ENCODE results near the gene BLTP3B. TPM values are rescaled to one million over a fixed set of nuclear protein-coding genes. Genes with fewer than 3 reads are reported as not detected.

BLTP3B gene
- polyA plus RNA-seq, 2 donors: 2.3 to 4.2 TPM

DNA sequence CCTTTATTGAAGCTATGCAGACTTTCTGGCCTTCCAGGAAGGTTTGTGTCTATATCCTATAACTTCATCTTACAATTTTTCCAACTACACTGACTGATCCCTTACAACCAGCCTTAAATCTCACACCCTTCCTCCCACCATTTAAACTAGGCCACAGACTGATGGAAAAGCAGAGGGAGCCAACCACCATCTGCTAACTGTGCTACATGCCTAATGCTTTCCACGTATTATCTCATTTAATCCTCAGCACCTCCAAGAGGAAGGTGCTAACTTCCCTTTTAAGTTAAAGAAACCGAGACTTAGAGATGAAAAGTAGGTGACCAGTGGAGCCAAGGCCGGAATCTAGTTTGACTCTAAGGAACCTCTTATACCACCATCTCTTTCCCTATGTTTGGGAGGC lies 22.7 kb upstream of the BLTP3B start:
- Histone ChIP-seq H3K36me3 (ENCODE audit: control insufficient read depth in 2 of 2, insufficient read depth in 2 of 2, low read length in 1 of 2) (peaks cover 0 to 4% of the 10 kb centered on the region in 2 donors), H3K4me3 (ENCODE audit: low read depth in 1 of 2, low read length in 2 of 2) (no peak overlapping the region), H3K4me1 (ENCODE audit: control insufficient read depth in 2 of 2, insufficient read depth in 2 of 2, low read length in 1 of 2) (peaks cover 2 to 4% of the 10 kb centered on the region in 2 donors), H3K9me3 (ENCODE audit: control insufficient read depth in 2 of 2, insufficient read depth in 1 of 2, low read depth in 1 of 2, low read length in 1 of 2) (no peaks in the 10 kb centered on the region), H3K27ac (ENCODE audit: low read depth in 2 of 2, low read length in 1 of 2) (no peak overlapping the region), H3K27me3 (ENCODE audit: control insufficient read depth in 1 of 2, insufficient read depth in 2 of 2, low read length in 2 of 2) (no peaks in the 10 kb centered on the region)
- 96 to 97% methylated on average over 3 of the region's 3 CpGs for WGBS, 2 donors

- peaks cover 2 to 4% of the 10 kb centered on the region in 2 donors for H3K4me1 ChIP-seq (ENCODE audit: control insufficient read depth in 2 of 2, insufficient read depth in 2 of 2, low read length in 1 of 2)
- peak overlapping the region in 1 of 2 donors; percentile 0 for H3K27ac ChIP-seq (ENCODE audit: low read depth in 2 of 2, low read length in 1 of 2)
- 53 to 57% methylated on average over 7 of the region's 7 CpGs for WGBS, 2 donors
- no peaks in the 10 kb centered on the region for H3K9me3 ChIP-seq (ENCODE audit: control insufficient read depth in 2 of 2, insufficient read depth in 1 of 2, low read depth in 1 of 2, low read length in 1 of 2)
- H3K36me3 ChIP-seq (ENCODE audit: control insufficient read depth in 2 of 2, insufficient read depth in 2 of 2, low read length in 1 of 2): peaks cover 0 to 4% of the 10 kb centered on the region in 2 donors
- H3K4me3 ChIP-seq (ENCODE audit: low read depth in 1 of 2, low read length in 2 of 2): no peak overlapping the region
- H3K27me3 ChIP-seq (ENCODE audit: control insufficient read depth in 1 of 2, insufficient read depth in 2 of 2, low read length in 2 of 2): no peaks in the 10 kb centered on the region
Measured at GRCh38 chr12:100164153-100164704, 21.6 kb upstream of the BLTP3B start.

GRCh38 chr12:100163416-100164152 lies 20.9 kb upstream of the BLTP3B start:
- 5 to 11% methylated on average over 16 of the region's 16 CpGs for WGBS, 2 donors
- Histone ChIP-seq H3K4me1 (ENCODE audit: control insufficient read depth in 2 of 2, insufficient read depth in 2 of 2, low read length in 1 of 2) (peaks cover under 1 to 1% of the 10 kb centered on the region in 2 donors), H3K9me3 (ENCODE audit: control insufficient read depth in 2 of 2, insufficient read depth in 1 of 2, low read depth in 1 of 2, low read length in 1 of 2) (no peaks in the 10 kb centered on the region), H3K36me3 (ENCODE audit: control insufficient read depth in 2 of 2, insufficient read depth in 2 of 2, low read length in 1 of 2) (peaks cover 0 to 4% of the 10 kb centered on the region in 2 donors), H3K4me3 (ENCODE audit: low read depth in 1 of 2, low read length in 2 of 2) (no peak overlapping the region), H3K27me3 (ENCODE audit: control insufficient read depth in 1 of 2, insufficient read depth in 2 of 2, low read length in 2 of 2) (no peaks in the 10 kb centered on the region), H3K27ac (ENCODE audit: low read depth in 2 of 2, low read length in 1 of 2) (peak overlapping the region in 1 of 2 donors; percentile 0)

- Histone ChIP-seq H3K27me3 (ENCODE audit: control insufficient read depth in 1 of 2, insufficient read depth in 2 of 2, low read length in 2 of 2) (no peaks in the 10 kb centered on the region), H3K4me1 (ENCODE audit: control insufficient read depth in 2 of 2, insufficient read depth in 2 of 2, low read length in 1 of 2) (no peaks in the 10 kb centered on the region), H3K9me3 (ENCODE audit: control insufficient read depth in 2 of 2, insufficient read depth in 1 of 2, low read depth in 1 of 2, low read length in 1 of 2) (no peaks in the 10 kb centered on the region), H3K27ac (ENCODE audit: low read depth in 2 of 2, low read length in 1 of 2) (no peak overlapping the region), H3K36me3 (ENCODE audit: control insufficient read depth in 2 of 2, insufficient read depth in 2 of 2, low read length in 1 of 2) (no peaks in the 10 kb centered on the region), H3K4me3 (ENCODE audit: low read depth in 1 of 2, low read length in 2 of 2) (no peak overlapping the region)
- 92 to 94% methylated on average over 9 of the region's 9 CpGs for WGBS, 2 donors
Measured at GRCh38 chr12:100159391-100160104, 16.9 kb upstream of the BLTP3B start.

- WGBS, 2 donors: 90 to 95% methylated on average over 4 of the region's 4 CpGs
Measured at GRCh38 chr12:100158535-100158934, 15.9 kb upstream of the BLTP3B start.

GRCh38 chr12:100157427-100157821 lies 14.8 kb upstream of the BLTP3B start:
- Histone ChIP-seq H3K27ac (ENCODE audit: low read depth in 2 of 2, low read length in 1 of 2) (no peak overlapping the region), H3K4me3 (ENCODE audit: low read depth in 1 of 2, low read length in 2 of 2) (no peak overlapping the region), H3K27me3 (ENCODE audit: control insufficient read depth in 1 of 2, insufficient read depth in 2 of 2, low read length in 2 of 2) (no peaks in the 10 kb centered on the region), H3K36me3 (ENCODE audit: control insufficient read depth in 2 of 2, insufficient read depth in 2 of 2, low read length in 1 of 2) (no peaks in the 10 kb centered on the region), H3K9me3 (ENCODE audit: control insufficient read depth in 2 of 2, insufficient read depth in 1 of 2, low read depth in 1 of 2, low read length in 1 of 2) (no peaks in the 10 kb centered on the region), H3K4me1 (ENCODE audit: control insufficient read depth in 2 of 2, insufficient read depth in 2 of 2, low read length in 1 of 2) (no peaks in the 10 kb centered on the region)
- 88 to 91% methylated on average over 8 of the region's 8 CpGs for WGBS, 2 donors

More at GRCh38 chr12:100158535-100158934, 15.9 kb upstream of the BLTP3B start:
- H3K27ac ChIP-seq (ENCODE audit: low read depth in 2 of 2, low read length in 1 of 2): no peak overlapping the region
- H3K4me3 ChIP-seq (ENCODE audit: low read depth in 1 of 2, low read length in 2 of 2): no peak overlapping the region
- H3K36me3 ChIP-seq (ENCODE audit: control insufficient read depth in 2 of 2, insufficient read depth in 2 of 2, low read length in 1 of 2): no peaks in the 10 kb centered on the region
- H3K27me3 ChIP-seq (ENCODE audit: control insufficient read depth in 1 of 2, insufficient read depth in 2 of 2, low read length in 2 of 2): no peaks in the 10 kb centered on the region
- H3K9me3 ChIP-seq (ENCODE audit: control insufficient read depth in 2 of 2, insufficient read depth in 1 of 2, low read depth in 1 of 2, low read length in 1 of 2): no peaks in the 10 kb centered on the region
- H3K4me1 ChIP-seq (ENCODE audit: control insufficient read depth in 2 of 2, insufficient read depth in 2 of 2, low read length in 1 of 2): no peaks in the 10 kb centered on the region

DNA sequence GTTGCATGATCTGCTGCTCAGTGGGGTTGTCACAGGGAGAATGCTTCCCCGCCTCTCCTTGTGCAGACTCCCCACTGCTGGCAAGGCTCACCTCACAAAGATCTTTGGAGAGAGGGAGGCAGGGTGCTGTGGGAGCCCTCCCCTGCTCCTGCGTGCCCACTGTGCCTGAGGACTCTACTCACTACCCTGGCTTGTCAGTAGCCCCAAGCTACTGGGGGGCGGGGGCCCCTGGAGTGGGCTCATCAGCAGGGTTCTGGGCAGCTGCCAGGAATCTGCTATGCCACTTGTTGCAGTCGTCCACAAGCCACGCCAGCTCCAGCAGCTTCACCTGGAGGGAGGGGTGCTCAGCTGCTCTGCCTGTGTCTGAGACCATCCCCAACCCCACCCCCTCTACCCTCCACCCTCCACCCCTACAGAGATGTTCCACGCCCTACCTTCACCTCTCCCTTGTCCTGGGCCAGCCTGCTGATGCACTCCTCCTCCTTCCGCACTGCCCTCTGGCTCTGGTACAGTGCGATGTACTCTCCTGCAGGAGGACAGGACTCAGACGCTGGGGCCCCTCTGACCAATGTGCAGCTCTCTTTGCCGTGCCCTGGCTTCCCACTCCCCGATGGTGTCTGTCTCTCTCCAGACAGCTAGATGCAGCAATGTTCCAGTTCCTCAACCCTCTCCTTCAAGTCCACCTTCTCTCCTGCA lies 14.2 kb upstream of the BLTP3B start:
- WGBS, 2 donors: 80 to 90% methylated on average over 10 to 11 of the region's 11 CpGs
- no peak overlapping the region for H3K4me3 ChIP-seq (ENCODE audit: low read depth in 1 of 2, low read length in 2 of 2)
- no peaks in the 10 kb centered on the region for H3K4me1 ChIP-seq (ENCODE audit: control insufficient read depth in 2 of 2, insufficient read depth in 2 of 2, low read length in 1 of 2)
- no peaks in the 10 kb centered on the region for H3K27me3 ChIP-seq (ENCODE audit: control insufficient read depth in 1 of 2, insufficient read depth in 2 of 2, low read length in 2 of 2)
- no peaks in the 10 kb centered on the region for H3K9me3 ChIP-seq (ENCODE audit: control insufficient read depth in 2 of 2, insufficient read depth in 1 of 2, low read depth in 1 of 2, low read length in 1 of 2)
- no peaks in the 10 kb centered on the region for H3K36me3 ChIP-seq (ENCODE audit: control insufficient read depth in 2 of 2, insufficient read depth in 2 of 2, low read length in 1 of 2)
- no peak overlapping the region for H3K27ac ChIP-seq (ENCODE audit: low read depth in 2 of 2, low read length in 1 of 2)

DNA sequence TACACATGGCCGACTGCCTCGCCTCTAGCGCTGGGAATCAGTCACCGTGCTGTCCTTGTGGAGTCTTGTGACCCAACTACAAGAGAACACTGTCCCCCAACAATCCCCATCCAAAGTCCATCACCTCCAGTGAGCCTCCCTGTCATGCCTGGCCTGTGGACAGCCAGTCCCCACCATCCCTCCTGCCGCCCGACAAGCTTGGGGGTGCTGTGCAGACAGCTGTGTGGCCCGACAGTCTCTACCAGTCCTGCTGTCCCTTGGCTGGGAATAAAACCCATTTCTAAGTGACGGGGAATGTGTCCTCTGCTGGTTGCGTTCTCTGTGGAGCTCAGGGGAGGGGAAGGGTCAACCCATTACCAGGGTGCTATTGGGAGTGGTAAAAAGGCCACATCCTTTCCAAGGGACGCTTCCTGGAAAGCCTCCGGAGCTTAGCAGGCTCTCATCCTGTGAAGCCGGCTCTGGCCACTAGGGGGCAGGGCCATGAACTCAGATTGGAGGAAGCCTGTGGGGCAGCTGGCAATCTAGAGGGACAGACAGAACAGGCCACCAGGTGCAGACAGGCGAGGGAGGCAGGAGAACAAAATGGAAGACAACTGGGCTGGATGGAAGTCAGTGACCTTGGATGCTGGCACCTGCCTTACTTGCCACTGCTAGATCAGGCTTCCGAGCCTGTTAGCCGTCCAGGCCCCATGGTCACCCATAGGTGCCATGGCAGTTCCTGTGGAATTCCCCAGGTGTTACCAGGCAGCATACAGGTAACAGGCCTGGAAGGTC lies 12.0 kb upstream of the BLTP3B start:
- 71% methylated on average over 15 of the region's 15 CpGs for WGBS, 2 donors
- Histone ChIP-seq H3K9me3 (ENCODE audit: control insufficient read depth in 2 of 2, insufficient read depth in 1 of 2, low read depth in 1 of 2, low read length in 1 of 2) (no peaks in the 10 kb centered on the region), H3K36me3 (ENCODE audit: control insufficient read depth in 2 of 2, insufficient read depth in 2 of 2, low read length in 1 of 2) (no peaks in the 10 kb centered on the region), H3K27me3 (ENCODE audit: control insufficient read depth in 1 of 2, insufficient read depth in 2 of 2, low read length in 2 of 2) (no peaks in the 10 kb centered on the region), H3K4me1 (ENCODE audit: control insufficient read depth in 2 of 2, insufficient read depth in 2 of 2, low read length in 1 of 2) (no peaks in the 10 kb centered on the region), H3K27ac (ENCODE audit: low read depth in 2 of 2, low read length in 1 of 2) (no peak overlapping the region), H3K4me3 (ENCODE audit: low read depth in 1 of 2, low read length in 2 of 2) (no peak overlapping the region)

- WGBS, 2 donors: 94% methylated on average over 10 of the region's 10 CpGs
- Histone ChIP-seq H3K36me3 (ENCODE audit: control insufficient read depth in 2 of 2, insufficient read depth in 2 of 2, low read length in 1 of 2) (no peaks in the 10 kb centered on the region), H3K27ac (ENCODE audit: low read depth in 2 of 2, low read length in 1 of 2) (no peak overlapping the region), H3K4me1 (ENCODE audit: control insufficient read depth in 2 of 2, insufficient read depth in 2 of 2, low read length in 1 of 2) (no peaks in the 10 kb centered on the region), H3K27me3 (ENCODE audit: control insufficient read depth in 1 of 2, insufficient read depth in 2 of 2, low read length in 2 of 2) (no peaks in the 10 kb centered on the region), H3K4me3 (ENCODE audit: low read depth in 1 of 2, low read length in 2 of 2) (no peak overlapping the region), H3K9me3 (ENCODE audit: control insufficient read depth in 2 of 2, insufficient read depth in 1 of 2, low read depth in 1 of 2, low read length in 1 of 2) (no peaks in the 10 kb centered on the region)
Measured at GRCh38 chr12:100153131-100153530, 10.5 kb upstream of the BLTP3B start.

All from esophagus (tissue), 2 donors.